ENCODE measurements around the gene OTUD7B.

The OTUD7B gene

DNA sequence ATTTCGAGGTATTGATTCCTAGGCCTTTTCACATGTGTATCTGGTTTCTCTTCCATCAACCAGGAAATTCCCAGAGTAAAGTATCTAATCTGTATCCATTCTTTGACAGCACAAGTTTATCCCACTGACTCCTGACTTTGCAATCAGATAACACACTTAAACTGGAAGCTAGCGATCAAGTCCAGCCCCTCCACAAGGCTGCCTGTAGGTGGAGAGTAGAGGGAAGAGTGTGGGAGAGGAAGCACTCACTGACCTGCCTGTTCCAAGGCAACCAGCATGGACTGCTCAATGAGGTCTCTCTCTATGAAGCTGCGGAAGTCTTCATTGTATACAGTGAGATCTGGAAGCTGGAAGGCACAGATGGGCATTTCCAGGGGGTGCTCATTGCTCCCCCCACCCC lies 43.5 kb downstream of the OTUD7B start:
- no peak for ATAC-seq
- TF ChIP-seq, protein P1, sequence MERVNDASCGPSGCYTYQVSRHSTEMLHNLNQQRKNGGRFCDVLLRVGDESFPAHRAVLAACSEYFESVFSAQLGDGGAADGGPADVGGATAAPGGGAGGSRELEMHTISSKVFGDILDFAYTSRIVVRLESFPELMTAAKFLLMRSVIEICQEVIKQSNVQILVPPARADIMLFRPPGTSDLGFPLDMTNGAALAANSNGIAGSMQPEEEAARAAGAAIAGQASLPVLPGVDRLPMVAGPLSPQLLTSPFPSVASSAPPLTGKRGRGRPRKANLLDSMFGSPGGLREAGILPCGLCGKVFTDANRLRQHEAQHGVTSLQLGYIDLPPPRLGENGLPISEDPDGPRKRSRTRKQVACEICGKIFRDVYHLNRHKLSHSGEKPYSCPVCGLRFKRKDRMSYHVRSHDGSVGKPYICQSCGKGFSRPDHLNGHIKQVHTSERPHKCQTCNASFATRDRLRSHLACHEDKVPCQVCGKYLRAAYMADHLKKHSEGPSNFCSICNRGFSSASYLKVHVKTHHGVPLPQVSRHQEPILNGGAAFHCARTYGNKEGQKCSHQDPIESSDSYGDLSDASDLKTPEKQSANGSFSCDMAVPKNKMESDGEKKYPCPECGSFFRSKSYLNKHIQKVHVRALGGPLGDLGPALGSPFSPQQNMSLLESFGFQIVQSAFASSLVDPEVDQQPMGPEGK (CRISPR knock-in tag; IDR thresholded peaks at IDR 0.05; ENCODE audit: borderline replicate concordance) = no peak
- TF ChIP-seq ARNTL (CRISPR knock-in tag; IDR thresholded peaks at IDR 0.05; ENCODE audit: borderline replicate concordance, low read depth) (no peak), ZNF70 (CRISPR knock-in tag; IDR thresholded peaks at IDR 0.05) (no peak), OSR1 (CRISPR knock-in tag; IDR thresholded peaks at IDR 0.05) (no peak), GLIS3 (CRISPR knock-in tag; IDR thresholded peaks at IDR 0.05) (no peak), PPARA (CRISPR knock-in tag; IDR thresholded peaks at IDR 0.05; ENCODE audit: borderline replicate concordance) (no peak), ZFP3 (CRISPR knock-in tag; IDR thresholded peaks at IDR 0.05) (no peak), ISL1 (CRISPR knock-in tag; IDR thresholded peaks at IDR 0.05) (no peak), RARB (CRISPR knock-in tag; IDR thresholded peaks at IDR 0.05) (no peak), ZNF8 (CRISPR knock-in tag; IDR thresholded peaks at IDR 0.05) (no peak), TOX (CRISPR knock-in tag; IDR thresholded peaks at IDR 0.05; ENCODE audit: borderline replicate concordance) (no peak), CSDC2 (CRISPR knock-in tag; IDR thresholded peaks at IDR 0.05) (no peak)
- TF ChIP-seq, protein P2, sequence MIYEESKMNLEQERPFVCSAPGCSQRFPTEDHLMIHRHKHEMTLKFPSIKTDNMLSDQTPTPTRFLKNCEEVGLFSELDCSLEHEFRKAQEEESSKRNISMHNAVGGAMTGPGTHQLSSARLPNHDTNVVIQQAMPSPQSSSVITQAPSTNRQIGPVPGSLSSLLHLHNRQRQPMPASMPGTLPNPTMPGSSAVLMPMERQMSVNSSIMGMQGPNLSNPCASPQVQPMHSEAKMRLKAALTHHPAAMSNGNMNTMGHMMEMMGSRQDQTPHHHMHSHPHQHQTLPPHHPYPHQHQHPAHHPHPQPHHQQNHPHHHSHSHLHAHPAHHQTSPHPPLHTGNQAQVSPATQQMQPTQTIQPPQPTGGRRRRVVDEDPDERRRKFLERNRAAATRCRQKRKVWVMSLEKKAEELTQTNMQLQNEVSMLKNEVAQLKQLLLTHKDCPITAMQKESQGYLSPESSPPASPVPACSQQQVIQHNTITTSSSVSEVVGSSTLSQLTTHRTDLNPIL (CRISPR knock-in tag; IDR thresholded peaks at IDR 0.05; ENCODE audit: low read depth) = no peak
- TF ChIP-seq, protein P3, sequence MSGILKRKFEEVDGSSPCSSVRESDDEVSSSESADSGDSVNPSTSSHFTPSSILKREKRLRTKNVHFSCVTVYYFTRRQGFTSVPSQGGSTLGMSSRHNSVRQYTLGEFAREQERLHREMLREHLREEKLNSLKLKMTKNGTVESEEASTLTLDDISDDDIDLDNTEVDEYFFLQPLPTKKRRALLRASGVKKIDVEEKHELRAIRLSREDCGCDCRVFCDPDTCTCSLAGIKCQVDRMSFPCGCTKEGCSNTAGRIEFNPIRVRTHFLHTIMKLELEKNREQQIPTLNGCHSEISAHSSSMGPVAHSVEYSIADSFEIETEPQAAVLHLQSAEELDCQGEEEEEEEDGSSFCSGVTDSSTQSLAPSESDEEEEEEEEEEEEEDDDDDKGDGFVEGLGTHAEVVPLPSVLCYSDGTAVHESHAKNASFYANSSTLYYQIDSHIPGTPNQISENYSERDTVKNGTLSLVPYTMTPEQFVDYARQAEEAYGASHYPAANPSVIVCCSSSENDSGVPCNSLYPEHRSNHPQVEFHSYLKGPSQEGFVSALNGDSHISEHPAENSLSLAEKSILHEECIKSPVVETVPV (CRISPR knock-in tag; IDR thresholded peaks at IDR 0.05) = no peak

DNA sequence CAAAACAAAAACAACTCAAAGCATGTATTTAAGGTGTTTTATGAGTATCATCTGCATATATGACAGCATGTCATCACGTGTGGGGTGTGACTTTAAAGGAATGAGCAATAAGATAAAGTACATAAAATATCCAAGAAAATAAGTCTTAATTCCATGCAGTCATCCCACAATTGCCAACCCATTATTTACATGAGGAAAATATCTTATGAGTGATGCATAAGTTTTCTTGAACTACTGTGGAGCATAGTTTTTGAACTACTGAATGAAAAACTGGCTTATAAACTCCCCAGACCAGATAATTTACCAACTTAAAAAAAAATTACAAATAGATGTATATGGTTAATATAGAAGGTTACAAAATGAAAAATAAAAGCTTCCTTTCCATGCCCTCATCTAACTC lies 44.1 kb downstream of the OTUD7B start:
- TF ChIP-seq PPARA (CRISPR knock-in tag; IDR thresholded peaks at IDR 0.05; ENCODE audit: borderline replicate concordance) (no peak), ISL1 (CRISPR knock-in tag; IDR thresholded peaks at IDR 0.05) (no peak)
- TF ChIP-seq, protein P1 (CRISPR knock-in tag; IDR thresholded peaks at IDR 0.05; ENCODE audit: borderline replicate concordance) = no peak
- ATAC-seq = no peak

DNA sequence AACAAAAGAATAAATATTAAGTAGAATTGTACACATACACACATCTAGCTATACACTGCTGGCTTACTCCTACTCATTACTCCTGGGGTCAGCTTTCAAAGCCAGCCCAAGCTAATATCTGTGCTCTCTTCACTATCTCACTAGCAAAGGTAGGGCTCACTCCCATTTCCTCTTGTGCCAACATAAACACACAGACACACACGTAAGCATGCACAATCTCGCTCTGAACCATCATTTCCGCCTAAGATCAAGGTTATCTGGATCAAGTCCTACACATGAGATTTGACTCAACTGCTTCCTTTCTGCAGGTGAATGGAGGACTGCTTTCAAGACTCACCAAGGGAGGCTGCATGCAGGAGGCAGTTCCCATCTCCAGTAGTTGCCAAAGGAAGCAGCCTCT lies 45.1 kb downstream of the OTUD7B start:
- no peak for ATAC-seq
- TF ChIP-seq SNAI2 (CRISPR knock-in tag; IDR thresholded peaks at IDR 0.05) (no peak), BACH2 (CRISPR knock-in tag; IDR thresholded peaks at IDR 0.05; ENCODE audit: borderline replicate concordance) (no peak), GLIS3 (CRISPR knock-in tag; IDR thresholded peaks at IDR 0.05) (no peak), ESRRG (CRISPR knock-in tag; IDR thresholded peaks at IDR 0.05) (no peak), ARNTL (CRISPR knock-in tag; IDR thresholded peaks at IDR 0.05; ENCODE audit: borderline replicate concordance, low read depth) (no peak), RARB (CRISPR knock-in tag; IDR thresholded peaks at IDR 0.05) (no peak), TOX (CRISPR knock-in tag; IDR thresholded peaks at IDR 0.05; ENCODE audit: borderline replicate concordance) (no peak), OSR1 (CRISPR knock-in tag; IDR thresholded peaks at IDR 0.05) (no peak), ZFP30 (CRISPR knock-in tag; IDR thresholded peaks at IDR 0.05) (no peak), ZFP3 (CRISPR knock-in tag; IDR thresholded peaks at IDR 0.05) (no peak), PPARA (CRISPR knock-in tag; IDR thresholded peaks at IDR 0.05; ENCODE audit: borderline replicate concordance) (no peak)
- TF ChIP-seq, protein P1 (CRISPR knock-in tag; IDR thresholded peaks at IDR 0.05; ENCODE audit: borderline replicate concordance) = no peak
- TF ChIP-seq, protein P2 (CRISPR knock-in tag; IDR thresholded peaks at IDR 0.05; ENCODE audit: low read depth) = no peak
- TF ChIP-seq, protein P3 (CRISPR knock-in tag; IDR thresholded peaks at IDR 0.05) = no peak
